H9 (cell line): Measurements from ENCODE around the gene ANKRD11. TPM values are rescaled to one million over a fixed set of nuclear protein-coding genes. Genes with fewer than 3 reads are reported as not detected.

Source experiments
- DNase-seq: peaks from one replicate; pipeline ENCODE4 v3.0.0-alpha.2; 2017
- H2AFZ ChIP-seq: one replicate; pipeline ENCODE4 v1.6.1; 2013; ENCODE audit warnings: mild to moderate bottlenecking, low read length, control low read depth, moderate library complexity
- H2AK5ac ChIP-seq: 2 replicates; pipeline ENCODE4 v1.6.1; 2013; ENCODE audit warnings: low read length, control low read depth, mixed read lengths; ENCODE audit not compliant: insufficient read length
- H2BK120ac ChIP-seq: one replicate; pipeline ENCODE4 v1.6.1; 2013; ENCODE audit warnings: low read depth, mild to moderate bottlenecking, low read length, control low read depth, inconsistent platforms; ENCODE audit not compliant: poor library complexity, severe bottlenecking
- H2BK12ac ChIP-seq: 2 replicates; pipeline ENCODE4 v1.6.1; 2013; ENCODE audit warnings: low read length, control low read depth, mixed read lengths, low read depth; ENCODE audit not compliant: insufficient read length
- H2BK15ac ChIP-seq: 2 replicates; pipeline ENCODE4 v1.6.1; 2013; ENCODE audit warnings: low read depth, low read length, control low read depth
- H2BK20ac ChIP-seq: one replicate; pipeline ENCODE4 v1.6.1; 2013; ENCODE audit warnings: low read depth, mild to moderate bottlenecking, low read length, control low read depth, inconsistent platforms; ENCODE audit not compliant: poor library complexity, severe bottlenecking
- H2BK5ac ChIP-seq: 2 replicates; pipeline ENCODE4 v1.6.1; 2013; ENCODE audit warnings: low read length, control low read depth, mixed read lengths; ENCODE audit not compliant: insufficient read length
- H3K14ac ChIP-seq: 2 replicates; pipeline ENCODE4 v1.6.1; 2013; ENCODE audit warnings: low read length, control low read depth; ENCODE audit not compliant: insufficient read depth
- H3K18ac ChIP-seq: 2 replicates; pipeline ENCODE4 v1.6.1; 2013; ENCODE audit warnings: low read depth, mild to moderate bottlenecking, mixed read lengths, low read length, control low read depth; ENCODE audit not compliant: insufficient read length
- H3K23ac ChIP-seq: 2 replicates; pipeline ENCODE4 v1.6.1; 2013; ENCODE audit warnings: low read length, control low read depth, mixed read lengths, low read depth; ENCODE audit not compliant: insufficient read length
- H3K23me2 ChIP-seq: 2 replicates; pipeline ENCODE4 v1.6.1; 2013; ENCODE audit warnings: low read depth, mild to moderate bottlenecking, mixed read lengths, low read length, control low read depth; ENCODE audit not compliant: insufficient read length, poor library complexity, severe bottlenecking
- H3K27ac ChIP-seq: 2 replicates; pipeline ENCODE4 v1.5.1; 2013; ENCODE audit warnings: low read length, control low read depth, mixed read lengths, low read depth; ENCODE audit not compliant: insufficient read length
- H3K27me3 ChIP-seq: 2 replicates; pipeline ENCODE4 v1.6.1; 2013; ENCODE audit warnings: low read length, control low read depth, inconsistent platforms; ENCODE audit not compliant: insufficient read depth
- H3K4ac ChIP-seq: 2 replicates; pipeline ENCODE4 v1.6.1; 2013; ENCODE audit warnings: low read depth, mild to moderate bottlenecking, control low read depth, inconsistent platforms, low read length, moderate library complexity
- H3K4me1 ChIP-seq: 2 replicates; pipeline ENCODE4 v1.6.1; 2013; ENCODE audit warnings: low read length, control low read depth, inconsistent platforms; ENCODE audit not compliant: insufficient read depth
- H3K4me2 ChIP-seq: 2 replicates; pipeline ENCODE4 v1.6.1; 2013; ENCODE audit warnings: low read length, control low read depth, mixed read lengths; ENCODE audit not compliant: insufficient read length, insufficient read depth
- H3K56ac ChIP-seq: 2 replicates; pipeline ENCODE4 v1.6.1; 2013; ENCODE audit warnings: low read depth, mild to moderate bottlenecking, mixed read lengths, low read length, control low read depth; ENCODE audit not compliant: insufficient read length
- H3K79me1 ChIP-seq: 2 replicates; pipeline ENCODE4 v1.6.1; 2013; ENCODE audit warnings: low read depth, mild to moderate bottlenecking, moderate library complexity, low read length, control low read depth, inconsistent platforms; ENCODE audit not compliant: insufficient read depth, poor library complexity, severe bottlenecking
- H3K79me2 ChIP-seq: 2 replicates; pipeline ENCODE4 v1.6.1; 2013; ENCODE audit warnings: low read length, control low read depth, inconsistent platforms; ENCODE audit not compliant: insufficient read depth
- H3K9ac ChIP-seq: 2 replicates; pipeline ENCODE4 v1.6.1; 2013; ENCODE audit warnings: low read length, control low read depth, mixed read lengths; ENCODE audit not compliant: insufficient read length; ENCODE audit errors: extremely low read depth
- H3K9me3 ChIP-seq: one replicate; pipeline ENCODE4 v1.6.1; 2013; ENCODE audit warnings: low read depth, low read length, inconsistent platforms; ENCODE audit not compliant: control insufficient read depth
- H3T11ph ChIP-seq: one replicate; pipeline ENCODE4 v1.6.1; 2013; ENCODE audit warnings: mild to moderate bottlenecking, low read length, control low read depth, inconsistent platforms
- H4K20me1 ChIP-seq: one replicate; pipeline ENCODE4 v1.6.1; 2013; ENCODE audit not compliant: control insufficient read depth, insufficient read length, insufficient read depth
- H4K5ac ChIP-seq: 2 replicates; pipeline ENCODE4 v1.6.1; 2013; ENCODE audit warnings: low read depth, mild to moderate bottlenecking, mixed read lengths, low read length, control low read depth; ENCODE audit not compliant: insufficient read length
- H4K8ac ChIP-seq: replicated peaks from 2 replicates; pipeline ENCODE4 v1.6.1; 2013; ENCODE audit warnings: low read length, control low read depth, mixed read lengths, low read depth; ENCODE audit not compliant: insufficient read length
- H4K91ac ChIP-seq: 2 replicates; pipeline ENCODE4 v1.6.1; 2013; ENCODE audit warnings: low read depth, mild to moderate bottlenecking, moderate library complexity, mixed read lengths, low read length, control low read depth; ENCODE audit not compliant: insufficient read length
- H3K27ac Mint-ChIP-seq, 3 experiments: 2 replicates in 2 of 3; 3 replicates in 1 of 3; pipeline ENCODE4 v1.8.0; 2020 to 2021; ENCODE audit warnings: mixed read lengths in 3 of 3, mild to moderate bottlenecking in 1 of 3, moderate library complexity in 1 of 3
- H3K27me3 Mint-ChIP-seq: 2 replicates; pipeline ENCODE4 v1.8.0; 2021; ENCODE audit warnings: low read depth, mild to moderate bottlenecking, moderate library complexity, mixed read lengths
- H3K36me3 Mint-ChIP-seq, 3 experiments: 2 replicates in 2 of 3; 3 replicates in 1 of 3; pipeline ENCODE4 v1.8.0; 2020 to 2021; ENCODE audit warnings: low read depth in 3 of 3, mixed read lengths in 3 of 3; ENCODE audit not compliant: insufficient read depth in 1 of 3
- H3K4me1 Mint-ChIP-seq, 2 experiments: 2 replicates each; pipeline ENCODE4 v1.8.0; 2020; ENCODE audit warnings: mixed read lengths in 2 of 2
- H3K4me3 Mint-ChIP-seq, 2 experiments: 2 replicates in 1 of 2; 3 replicates in 1 of 2; pipeline ENCODE4 v1.8.0; 2020 to 2021; ENCODE audit warnings: mild to moderate bottlenecking in 2 of 2, mixed read lengths in 2 of 2, moderate library complexity in 1 of 2
- H3K9me3 Mint-ChIP-seq, 2 experiments: 2 replicates in 1 of 2; 3 replicates in 1 of 2; pipeline ENCODE4 v1.8.0; 2020; ENCODE audit warnings: mild to moderate bottlenecking in 2 of 2, mixed read lengths in 2 of 2, moderate library complexity in 1 of 2
- CTCF ChIP-seq: fragments of 200-600 bp; sonication (generic); conservative IDR thresholded peaks from 3 replicates; pipeline ENCODE4 v1.8.0; 2021; ENCODE audit warnings: antibody characterized with exemption, mild to moderate bottlenecking
- WGBS: extraction: QIAGEN DNeasy Blood & Tissue Kit; methylation state at CpG from one replicate; pipeline ENCODE4 v1.1.7; 2013; ENCODE audit warnings: missing lambda C conversion rate, low lambda C conversion rate, mixed read lengths; ENCODE audit not compliant: insufficient read length; ENCODE audit errors: extremely low coverage; 5-methylcytosine and 5-hydroxymethylcytosine counted together
- total RNA-seq: library from RNA; stranded (reverse); gene quantifications from 2 replicates; pipeline ENCODE4 v1.2.1, GENCODE V29; 2021

Gene ANKRD11
- total RNA-seq, 1 experiment from 2014 or later, result 181 TPM

- Histone ChIP-seq H2BK15ac (no peak overlapping the region), H4K8ac (no peak overlapping the region), H4K91ac (no peak overlapping the region), H3K18ac (no peak overlapping the region), H3K27me3 (no peaks in the 10 kb centered on the region), H3K56ac (no peak overlapping the region), H3K4me2 (no peak overlapping the region), H2BK12ac (no peak overlapping the region), H3K9me3 (no peaks in the 10 kb centered on the region), H3K79me1 (no peaks in the 10 kb centered on the region), H2AFZ (no peak overlapping the region), H3K23me2 (no peaks in the 10 kb centered on the region), H3T11ph (no peak overlapping the region), H3K79me2 (peaks cover 81% of the 10 kb centered on the region), H3K4me1 (no peaks in the 10 kb centered on the region; the same call in 1 of the 2 replicates), H3K4ac (no peak overlapping the region), H4K5ac (no peak overlapping the region), H2BK120ac (no peak overlapping the region), H3K27ac (no peak overlapping the region), H2AK5ac (no peak overlapping the region), H4K20me1 (no peaks in the 10 kb centered on the region), H2BK5ac (no peak overlapping the region), H3K14ac (no peak overlapping the region), H3K23ac (no peak overlapping the region), H2BK20ac (no peak overlapping the region), H3K9ac (no peak overlapping the region)
- Mint-ChIP-seq H3K9me3 (no peaks in the 10 kb centered on the region; a peak in 1 of 5 replicates), H3K27ac (peak overlapping the region in 2 of 3 experiments; percentile 33 to 78; a peak in 2 of 7 replicates), H3K4me1 (peaks cover 48 to 60% of the 10 kb centered on the region in 2 experiments), H3K36me3 (peaks cover under 1% of the 10 kb centered on the region in 3 experiments; a peak in 3 of 7 replicates), H3K4me3 (peak overlapping the region in 1 of 2 experiments; percentile 40; a peak in 1 of 5 replicates), H3K27me3 (no peaks in the 10 kb centered on the region)
- no peak for TF ChIP-seq CTCF
- WGBS, result no CpG with 5 or more reads among the region's 12 CpGs
- no peak for DNase-seq
These were observed 106.1 kb downstream of the ANKRD11 start for GRCh38 chr16:89384282-89384681.
